Measurements from ENCODE around the gene CYCS.

- no peak for TF ChIP-seq GATA1 (IDR thresholded peaks at IDR 0.05; ENCODE audit: low read depth, low read length)
- TF ChIP-seq POLR2A (IDR thresholded peaks at IDR 0.05; ENCODE audit: low read length), result no peak
These were observed 26.7 kb upstream of the CYCS start for GRCh38 chr7:25151773-25152172.
